GM12801 (cell line): Measurements from ENCODE around the gene SLC26A9.

Experiments
- TF ChIP-seq, protein P1 (sequence below): IDR thresholded peaks from one replicate; pipeline ENCODE4 v1.5.1; 2011; ENCODE audit warnings: control low read depth; ENCODE audit not compliant: insufficient read length; ENCODE audit errors: extremely low read depth

SLC26A9 gene

DNA sequence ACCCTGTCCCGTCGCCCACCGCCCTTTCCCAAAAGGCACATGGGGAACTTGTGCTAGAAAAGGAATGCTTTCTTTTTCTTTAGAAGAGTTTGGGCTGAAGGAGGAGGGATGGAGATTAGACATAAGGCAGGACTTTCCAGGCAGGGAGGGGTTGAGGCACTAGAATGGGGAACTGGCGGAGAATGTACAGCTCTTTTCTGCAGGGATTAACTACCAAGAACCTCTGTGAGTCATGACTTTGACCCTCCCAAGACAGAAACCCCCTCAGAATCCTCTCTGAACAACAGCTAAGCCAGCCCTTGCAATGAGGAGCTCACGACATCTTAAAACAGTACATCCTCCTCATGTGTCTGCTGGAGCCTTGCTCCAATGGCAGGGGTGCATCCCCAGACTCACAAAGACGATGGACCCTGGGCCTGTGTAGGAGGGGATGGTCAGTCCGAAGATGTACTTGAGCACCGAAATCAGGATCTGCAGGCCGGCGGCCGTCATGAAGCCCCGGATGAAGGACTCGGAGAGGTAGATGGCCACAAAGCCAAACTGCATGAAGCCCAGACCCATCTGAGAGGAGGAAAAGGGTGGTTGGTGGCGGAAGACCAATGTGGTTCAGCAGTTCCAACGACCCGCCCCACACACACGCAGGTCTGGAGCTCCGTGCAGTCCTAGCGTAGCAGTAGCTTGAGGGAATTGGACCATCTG lies 13.6 kb downstream of the SLC26A9 start:
- TF ChIP-seq, protein P1, sequence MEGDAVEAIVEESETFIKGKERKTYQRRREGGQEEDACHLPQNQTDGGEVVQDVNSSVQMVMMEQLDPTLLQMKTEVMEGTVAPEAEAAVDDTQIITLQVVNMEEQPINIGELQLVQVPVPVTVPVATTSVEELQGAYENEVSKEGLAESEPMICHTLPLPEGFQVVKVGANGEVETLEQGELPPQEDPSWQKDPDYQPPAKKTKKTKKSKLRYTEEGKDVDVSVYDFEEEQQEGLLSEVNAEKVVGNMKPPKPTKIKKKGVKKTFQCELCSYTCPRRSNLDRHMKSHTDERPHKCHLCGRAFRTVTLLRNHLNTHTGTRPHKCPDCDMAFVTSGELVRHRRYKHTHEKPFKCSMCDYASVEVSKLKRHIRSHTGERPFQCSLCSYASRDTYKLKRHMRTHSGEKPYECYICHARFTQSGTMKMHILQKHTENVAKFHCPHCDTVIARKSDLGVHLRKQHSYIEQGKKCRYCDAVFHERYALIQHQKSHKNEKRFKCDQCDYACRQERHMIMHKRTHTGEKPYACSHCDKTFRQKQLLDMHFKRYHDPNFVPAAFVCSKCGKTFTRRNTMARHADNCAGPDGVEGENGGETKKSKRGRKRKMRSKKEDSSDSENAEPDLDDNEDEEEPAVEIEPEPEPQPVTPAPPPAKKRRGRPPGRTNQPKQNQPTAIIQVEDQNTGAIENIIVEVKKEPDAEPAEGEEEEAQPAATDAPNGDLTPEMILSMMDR: no peak

DNA sequence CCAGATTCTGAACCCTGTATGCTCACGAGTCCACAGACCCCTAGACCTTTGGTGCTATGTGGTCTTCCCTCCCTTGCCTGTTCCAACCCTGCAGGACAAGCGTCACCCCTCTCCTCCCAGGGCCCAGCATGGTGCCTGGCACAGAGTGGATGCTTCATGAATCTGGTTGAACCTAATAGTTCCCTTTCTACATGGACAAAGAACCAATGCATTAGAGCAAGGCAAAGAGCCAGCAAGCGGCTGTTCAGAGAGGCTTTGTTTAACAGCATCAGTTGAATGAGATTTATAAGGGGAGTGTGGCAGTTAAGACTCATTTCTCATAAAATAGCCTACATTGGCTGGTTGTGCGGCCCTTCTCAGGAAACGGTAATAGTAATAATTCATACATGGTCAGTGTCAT lies 14.9 kb downstream of the SLC26A9 start:
- TF ChIP-seq, protein P1: no peak

DNA sequence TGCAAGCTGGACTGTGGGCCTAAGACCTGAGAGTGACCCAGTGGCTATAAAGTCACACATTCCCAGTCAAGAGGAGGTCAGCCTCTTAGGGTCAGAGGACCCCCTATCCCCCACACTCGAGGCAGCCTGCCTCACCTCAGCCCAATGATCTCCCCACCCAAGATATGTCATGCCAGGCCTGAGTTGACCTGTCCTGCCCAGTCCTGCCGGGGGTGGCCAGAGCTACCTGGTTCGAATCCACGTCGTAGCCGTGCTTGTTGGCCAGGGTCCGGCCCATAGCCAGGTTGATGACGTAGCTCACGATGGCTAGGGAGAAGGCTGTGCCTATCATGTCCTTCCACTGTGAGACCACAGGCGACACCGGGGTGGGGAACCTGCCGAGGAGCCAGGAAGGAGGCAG lies 15.6 kb downstream of the SLC26A9 start:
- TF ChIP-seq, protein P1: no peak

DNA sequence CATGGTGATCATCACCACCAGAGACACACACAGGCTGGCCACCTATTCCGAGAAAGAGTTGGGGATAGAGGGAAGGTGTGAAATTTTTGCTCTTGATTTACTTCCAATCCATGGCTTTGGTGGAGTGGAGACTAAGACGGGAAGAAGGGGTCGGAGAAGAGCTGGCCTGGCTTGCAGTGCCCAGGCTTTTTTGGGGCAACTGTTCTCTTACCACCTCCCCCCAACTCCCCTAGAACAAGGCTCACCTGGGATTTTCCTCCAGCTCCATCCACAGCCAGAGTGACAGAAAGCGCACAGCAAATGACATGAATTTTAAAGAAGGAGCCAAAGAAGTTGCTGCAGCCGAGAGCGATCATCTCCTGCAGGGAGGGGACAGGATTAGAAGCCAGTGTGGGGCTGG lies 16.0 kb downstream of the SLC26A9 start:
- TF ChIP-seq, protein P1: no peak

DNA sequence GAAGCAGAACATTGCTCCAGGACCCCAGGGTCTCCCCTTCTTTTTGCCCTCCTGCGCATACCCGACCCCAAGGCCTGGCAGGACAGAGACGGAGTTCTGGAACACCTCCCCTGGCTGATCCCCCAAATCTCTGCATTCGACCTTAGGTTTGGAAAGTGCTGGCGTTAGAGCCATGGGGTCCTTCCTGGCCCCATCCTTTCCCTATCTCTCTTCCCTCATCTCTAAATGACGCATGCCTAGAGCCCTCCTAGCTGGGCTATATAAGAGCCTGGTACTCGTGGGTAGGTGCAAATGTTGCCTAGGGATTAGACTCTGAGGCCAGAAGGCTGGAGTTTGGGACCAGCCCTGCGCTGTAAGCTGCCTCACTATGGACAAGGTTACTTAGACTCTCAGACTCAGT lies 16.6 kb downstream of the SLC26A9 start:
- TF ChIP-seq, protein P1: no peak

DNA sequence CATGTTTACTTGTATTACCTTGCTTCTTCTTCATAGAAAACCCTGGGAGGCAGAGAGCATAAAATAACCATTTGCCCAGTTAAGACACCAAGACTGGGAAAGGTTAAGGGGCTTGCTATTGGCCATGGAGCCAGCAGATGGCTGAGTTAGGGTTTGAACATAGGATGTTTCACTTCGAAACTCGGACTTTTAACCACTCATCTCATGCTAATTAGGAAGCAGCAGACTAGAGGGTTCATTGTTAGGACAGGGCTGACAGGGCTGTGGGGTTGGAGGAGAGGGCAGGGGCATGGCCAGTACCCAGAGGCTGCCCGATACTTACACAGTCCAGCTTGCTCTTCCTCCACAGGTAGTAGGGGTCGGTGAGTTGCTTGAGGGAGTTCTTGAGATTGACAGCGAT lies 17.0 kb downstream of the SLC26A9 start:
- TF ChIP-seq, protein P1: no peak

DNA sequence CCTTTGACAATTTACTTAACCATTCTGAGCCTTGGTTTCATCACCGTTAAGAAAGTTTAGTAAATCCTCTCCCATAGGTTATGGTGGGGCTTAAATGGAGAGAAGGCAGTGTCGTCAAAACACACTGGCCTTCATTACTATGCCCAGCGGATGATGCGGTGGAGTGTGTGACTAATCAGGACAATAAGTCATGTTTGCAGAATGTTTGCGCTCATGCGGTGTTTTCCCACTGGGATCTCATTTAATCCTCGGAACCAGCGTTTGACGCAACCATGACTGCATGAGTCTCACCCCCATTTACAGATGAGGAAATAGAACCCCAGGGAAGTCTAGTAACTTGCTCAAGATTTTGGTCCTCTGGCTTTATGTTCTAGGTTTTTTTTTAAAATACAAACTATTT lies 17.5 kb downstream of the SLC26A9 start:
- TF ChIP-seq, protein P1: no peak

DNA sequence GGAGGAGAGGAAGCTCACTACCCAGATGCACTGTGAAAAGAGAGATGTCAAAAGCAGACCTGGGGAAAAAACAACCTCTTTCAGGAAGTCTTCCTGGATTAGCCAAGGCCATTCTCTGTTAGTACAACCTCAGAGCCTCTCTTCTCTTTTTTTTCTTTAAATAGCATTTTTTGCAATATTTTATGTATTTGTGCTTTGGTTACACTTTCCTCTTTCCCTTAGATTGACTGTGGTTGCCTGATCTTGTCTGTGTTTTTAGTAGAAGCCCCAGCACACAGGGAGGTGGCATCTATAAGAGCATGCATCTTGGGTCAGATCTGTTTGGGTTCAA lies 18.8 kb downstream of the SLC26A9 start:
- TF ChIP-seq, protein P1: no peak
